ENCODE data around the gene JMJD1C.

- TF ChIP-seq POLR2A (IDR thresholded peaks at IDR 0.05; ENCODE audit: low read depth, low read length) (no peak), POLR2AphosphoS5 (IDR thresholded peaks at IDR 0.05; ENCODE audit: low read depth, low read length) (no peak), POU2F2 (IDR thresholded peaks at IDR 0.05; ENCODE audit: low read depth, low read length) (no peak), TAF1 (IDR thresholded peaks at IDR 0.05; ENCODE audit: low read depth, low read length) (no peak)
These were observed 161.6 kb downstream of the JMJD1C start for GRCh38 chr10:63304146-63304545.
